AG10803 (cell line): ENCODE measurements around the gene ZC3H14.

Experiments
- DNase-seq: peaks from one replicate; pipeline ENCODE4 v3.0.0; 2010; ENCODE audit warnings: low read depth
- H3K4me3 ChIP-seq: 2 replicates; pipeline ENCODE4 v1.5.1; 2011; ENCODE audit warnings: mild to moderate bottlenecking, low read length, control low read depth
- TF ChIP-seq, protein P1 (sequence below): conservative IDR thresholded peaks from 2 replicates; pipeline ENCODE4 v1.5.1; 2011; ENCODE audit warnings: mild to moderate bottlenecking, low read length, control low read depth, inconsistent platforms

Gene ZC3H14

DNA sequence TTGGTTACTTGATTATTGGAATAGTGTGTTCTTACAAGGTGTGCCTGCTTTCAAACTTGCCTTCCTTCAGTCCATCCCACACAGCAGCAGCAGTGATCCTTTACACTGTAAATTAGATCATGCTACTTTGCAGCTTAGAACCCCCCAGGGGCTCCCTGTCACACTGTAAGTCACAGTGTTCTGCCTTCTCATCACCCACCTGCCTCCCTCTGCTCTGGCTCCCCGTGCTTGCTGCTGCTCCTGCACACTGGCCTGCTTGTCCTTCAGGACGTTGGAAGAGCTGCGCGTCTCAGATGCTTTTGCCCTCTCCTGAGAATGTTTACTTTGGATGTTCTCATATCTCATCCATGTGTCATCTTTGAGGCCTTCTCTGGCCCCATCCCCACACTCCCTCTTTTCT, 27.3 kb downstream of the ZC3H14 start:
- DNase-seq: no peak
- no peak overlapping the region for H3K4me3 ChIP-seq
- TF ChIP-seq, protein P1, sequence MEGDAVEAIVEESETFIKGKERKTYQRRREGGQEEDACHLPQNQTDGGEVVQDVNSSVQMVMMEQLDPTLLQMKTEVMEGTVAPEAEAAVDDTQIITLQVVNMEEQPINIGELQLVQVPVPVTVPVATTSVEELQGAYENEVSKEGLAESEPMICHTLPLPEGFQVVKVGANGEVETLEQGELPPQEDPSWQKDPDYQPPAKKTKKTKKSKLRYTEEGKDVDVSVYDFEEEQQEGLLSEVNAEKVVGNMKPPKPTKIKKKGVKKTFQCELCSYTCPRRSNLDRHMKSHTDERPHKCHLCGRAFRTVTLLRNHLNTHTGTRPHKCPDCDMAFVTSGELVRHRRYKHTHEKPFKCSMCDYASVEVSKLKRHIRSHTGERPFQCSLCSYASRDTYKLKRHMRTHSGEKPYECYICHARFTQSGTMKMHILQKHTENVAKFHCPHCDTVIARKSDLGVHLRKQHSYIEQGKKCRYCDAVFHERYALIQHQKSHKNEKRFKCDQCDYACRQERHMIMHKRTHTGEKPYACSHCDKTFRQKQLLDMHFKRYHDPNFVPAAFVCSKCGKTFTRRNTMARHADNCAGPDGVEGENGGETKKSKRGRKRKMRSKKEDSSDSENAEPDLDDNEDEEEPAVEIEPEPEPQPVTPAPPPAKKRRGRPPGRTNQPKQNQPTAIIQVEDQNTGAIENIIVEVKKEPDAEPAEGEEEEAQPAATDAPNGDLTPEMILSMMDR: no peak

DNA sequence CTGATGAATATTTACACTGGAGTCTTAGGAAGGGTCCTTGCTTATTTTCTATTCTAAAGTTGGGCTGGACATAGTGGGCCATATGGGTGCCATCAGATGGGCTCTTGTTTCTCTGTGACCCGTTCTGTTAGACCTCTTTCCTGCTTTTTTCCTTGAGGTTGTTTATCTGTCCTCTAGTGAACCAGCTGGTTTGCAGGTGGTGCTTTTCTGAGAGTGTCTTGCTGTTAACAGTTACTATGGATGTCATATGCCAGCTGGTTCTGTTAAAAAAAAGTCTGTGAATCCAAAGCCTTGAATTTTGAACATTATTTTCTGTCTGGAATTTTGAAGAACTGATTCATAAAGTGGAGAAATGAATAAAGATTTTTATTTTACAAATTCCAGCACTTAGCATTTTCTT, 29.2 kb downstream of the ZC3H14 start:
- no peak overlapping the region for H3K4me3 ChIP-seq
- TF ChIP-seq, protein P1: no peak
- no peak for DNase-seq

DNA sequence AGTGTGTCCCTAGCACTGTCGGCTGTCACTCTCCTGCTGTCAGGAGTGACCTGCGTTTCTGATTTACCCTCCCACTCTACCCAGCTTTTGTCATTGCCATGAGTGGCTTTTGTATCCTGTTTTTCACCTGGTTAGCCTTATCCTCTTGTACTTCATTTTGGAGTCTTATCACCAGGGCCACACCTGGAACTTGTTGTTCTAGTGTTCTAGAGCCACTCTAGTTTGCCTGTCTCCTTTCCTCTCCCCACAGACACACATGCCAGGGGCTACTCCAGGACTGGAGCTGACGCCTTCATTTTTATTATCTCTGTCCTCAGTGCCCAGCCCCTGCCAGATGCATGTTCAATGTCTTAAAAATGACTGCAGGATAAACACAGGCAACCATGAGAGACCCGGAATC, 34.2 kb downstream of the ZC3H14 start:
- no peak overlapping the region for H3K4me3 ChIP-seq
- TF ChIP-seq, protein P1: no peak
- no peak for DNase-seq

DNA sequence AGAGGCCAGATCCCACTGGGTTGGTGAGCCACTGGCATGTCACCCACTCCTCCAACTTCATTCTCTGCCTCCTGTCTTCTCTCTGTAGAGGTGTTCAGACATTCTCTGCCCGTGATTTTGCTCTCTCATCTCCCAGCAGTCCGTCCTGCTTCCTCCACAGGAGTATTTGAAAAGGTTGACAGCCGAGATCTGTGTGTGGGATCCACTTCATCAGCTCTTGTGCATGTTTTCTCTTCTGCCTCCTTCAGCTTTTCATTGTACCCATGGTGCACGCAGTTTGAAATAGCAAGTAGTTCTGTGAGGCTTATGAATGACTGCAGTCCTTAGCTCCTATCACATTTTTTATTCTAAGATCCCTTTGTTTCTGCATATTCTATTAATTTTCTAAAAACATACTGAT, 34.8 kb downstream of the ZC3H14 start:
- H3K4me3 ChIP-seq: no peak overlapping the region
- no peak for DNase-seq

DNA sequence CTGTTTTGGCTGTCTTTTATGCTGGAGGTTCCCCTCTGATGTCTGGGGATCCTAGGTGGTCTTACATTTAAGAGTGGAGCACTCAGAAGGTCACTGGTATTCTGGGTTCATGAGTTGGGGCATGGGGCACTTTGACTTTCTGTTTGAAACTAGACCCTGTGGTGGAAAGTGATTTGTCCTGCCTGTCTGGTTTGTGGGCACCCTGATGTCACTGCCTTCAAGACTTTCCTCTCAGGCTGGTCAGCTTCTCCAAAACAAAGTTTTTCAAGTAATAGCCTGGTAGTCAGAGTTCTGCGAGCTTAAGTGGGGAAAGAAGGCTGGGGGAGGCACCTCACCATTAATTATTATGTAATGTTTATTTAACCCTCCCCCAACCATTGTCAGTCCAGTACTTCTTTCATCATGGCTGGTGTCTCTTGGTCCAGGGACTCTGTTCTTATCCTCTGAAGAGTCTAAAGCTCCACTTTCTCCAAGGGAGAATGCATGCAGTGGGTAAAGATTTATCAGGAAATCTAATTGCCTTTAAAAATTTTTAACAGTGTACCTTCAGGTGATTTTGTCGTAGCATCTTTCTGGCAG, 35.3 kb downstream of the ZC3H14 start:
- no peak overlapping the region for H3K4me3 ChIP-seq
- TF ChIP-seq, protein P1: no peak
- no peak for DNase-seq

More for the DNA sequence above, 34.8 kb downstream of the ZC3H14 start:
- TF ChIP-seq, protein P1: no peak

DNA sequence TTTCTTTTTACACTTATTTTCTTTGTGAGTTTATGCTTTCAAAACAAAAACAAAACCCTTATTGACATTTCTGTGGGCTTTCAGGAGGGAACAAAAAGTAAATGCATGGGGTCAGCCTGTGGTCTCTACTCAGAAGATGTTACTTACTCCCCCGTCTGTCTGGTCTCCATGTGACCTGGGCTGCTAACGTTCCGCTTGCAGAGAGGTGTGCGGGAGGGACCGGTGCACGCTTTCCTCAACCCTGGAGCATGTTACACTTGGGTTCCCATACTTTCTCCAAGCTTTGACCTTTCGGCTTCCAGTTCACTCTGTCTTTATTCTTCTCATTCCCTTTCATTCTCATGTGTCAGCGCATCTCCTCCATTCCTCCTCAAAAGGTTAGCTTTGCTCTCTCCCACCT, 36.5 kb downstream of the ZC3H14 start:
- DNase-seq: no peak
- TF ChIP-seq, protein P1: no peak
- no peak overlapping the region for H3K4me3 ChIP-seq

DNA sequence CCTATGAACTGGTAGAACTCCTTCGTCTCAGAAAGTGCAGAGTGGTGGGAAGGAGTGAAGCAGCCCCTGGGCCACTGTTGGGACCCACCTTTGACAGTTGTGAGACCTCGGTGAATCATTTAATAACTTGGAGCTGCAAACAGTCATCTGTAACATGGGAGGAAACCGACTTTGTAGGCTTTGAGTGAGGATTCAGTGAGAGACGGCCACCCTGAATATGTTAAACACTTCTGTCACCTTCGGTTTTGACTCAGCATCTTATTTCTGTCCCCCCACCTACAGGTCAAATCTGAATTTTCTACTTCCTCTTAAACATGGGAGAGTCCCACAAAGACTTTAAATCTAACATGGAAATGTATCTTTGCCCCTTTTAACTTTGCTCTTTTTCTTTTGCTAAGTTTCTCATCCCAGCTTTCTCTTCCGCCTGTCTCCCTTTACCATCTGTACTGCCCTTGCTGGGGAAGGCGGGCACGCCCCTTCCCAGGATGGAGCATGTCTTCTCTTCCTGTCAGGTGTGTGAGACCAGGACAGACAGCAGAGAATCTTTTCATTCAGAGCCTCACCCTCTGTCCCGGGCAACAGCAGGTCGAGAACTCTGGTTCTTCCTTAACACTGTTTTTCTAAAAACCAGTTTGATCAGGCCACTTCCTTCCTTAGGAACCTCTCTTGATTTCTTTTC, 37.1 kb downstream of the ZC3H14 start:
- TF ChIP-seq, protein P1: no peak
- H3K4me3 ChIP-seq: no peak overlapping the region

More for the DNA sequence above, 37.1 kb downstream of the ZC3H14 start:
- DNase-seq: no peak
